Mucosa of gallbladder (tissue), 1 donor: ENCODE measurements around the gene ADAMTS8. TPM values are rescaled to one million over a fixed set of nuclear protein-coding genes. Genes with fewer than 3 reads are reported as not detected.
A peak's percentile ranks its signal among the peaks of the same experiment; 100 is the strongest.

Experiments used
- DNase-seq: peaks from one replicate; pipeline ENCODE4 v3.0.0-alpha.2; 2020; ENCODE audit warnings: low spot score
- total RNA-seq: library from RNA; stranded (reverse); gene quantifications from one replicate; pipeline ENCODE4 v1.2.1, GENCODE V29; 2021
- donor health status: DM: no; HTN: no; CAD: no.

The ADAMTS8 gene
- total RNA-seq, 1 donor from 2014 or later, result 14.1 TPM

- DNase-seq, result peak; percentile 39
These were observed 9.7 kb downstream of the ADAMTS8 start for GRCh38 chr11:130418756-130419155.

DNA sequence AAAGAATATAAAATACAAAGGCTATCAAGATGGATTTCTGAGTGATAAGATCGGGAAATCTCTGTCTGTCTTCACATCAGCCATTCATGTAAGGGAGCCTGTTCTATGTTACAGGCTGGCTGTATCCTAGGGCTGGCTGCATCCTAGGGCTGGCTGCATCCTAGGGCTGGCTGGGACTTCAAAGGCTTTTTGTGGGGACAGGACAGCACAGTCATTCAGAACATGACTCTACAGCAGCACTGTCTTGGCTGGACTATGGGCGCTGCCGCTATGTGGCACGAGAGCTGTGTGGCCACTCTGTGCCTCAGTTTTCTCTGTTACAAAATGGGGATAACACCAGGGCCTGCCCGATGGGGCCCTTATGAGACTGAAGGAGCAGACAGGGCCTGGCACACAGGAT is 10.2 kb downstream of the ADAMTS8 start:
- no peak for DNase-seq

GRCh38 chr11:130416906-130417305 is 11.5 kb downstream of the ADAMTS8 start:
- no peak for DNase-seq

DNA sequence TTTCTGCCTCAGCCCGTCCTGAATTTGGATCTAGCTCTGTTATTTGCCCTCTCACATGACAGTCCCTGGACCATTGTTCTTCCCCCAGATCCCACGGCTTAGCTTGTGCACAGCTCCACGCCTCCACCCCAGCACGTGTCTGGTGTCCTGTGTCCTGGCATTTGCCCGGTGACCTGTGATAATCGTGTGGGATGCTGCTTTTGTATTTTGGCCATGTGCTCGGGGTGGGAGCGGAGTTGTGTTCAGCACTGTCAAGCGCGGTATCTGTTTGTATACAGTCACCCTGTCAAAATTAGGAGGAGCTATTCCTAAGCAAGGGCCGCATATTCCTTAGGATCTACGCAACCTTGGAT is 11.9 kb downstream of the ADAMTS8 start:
- DNase-seq, result no peak

DNA sequence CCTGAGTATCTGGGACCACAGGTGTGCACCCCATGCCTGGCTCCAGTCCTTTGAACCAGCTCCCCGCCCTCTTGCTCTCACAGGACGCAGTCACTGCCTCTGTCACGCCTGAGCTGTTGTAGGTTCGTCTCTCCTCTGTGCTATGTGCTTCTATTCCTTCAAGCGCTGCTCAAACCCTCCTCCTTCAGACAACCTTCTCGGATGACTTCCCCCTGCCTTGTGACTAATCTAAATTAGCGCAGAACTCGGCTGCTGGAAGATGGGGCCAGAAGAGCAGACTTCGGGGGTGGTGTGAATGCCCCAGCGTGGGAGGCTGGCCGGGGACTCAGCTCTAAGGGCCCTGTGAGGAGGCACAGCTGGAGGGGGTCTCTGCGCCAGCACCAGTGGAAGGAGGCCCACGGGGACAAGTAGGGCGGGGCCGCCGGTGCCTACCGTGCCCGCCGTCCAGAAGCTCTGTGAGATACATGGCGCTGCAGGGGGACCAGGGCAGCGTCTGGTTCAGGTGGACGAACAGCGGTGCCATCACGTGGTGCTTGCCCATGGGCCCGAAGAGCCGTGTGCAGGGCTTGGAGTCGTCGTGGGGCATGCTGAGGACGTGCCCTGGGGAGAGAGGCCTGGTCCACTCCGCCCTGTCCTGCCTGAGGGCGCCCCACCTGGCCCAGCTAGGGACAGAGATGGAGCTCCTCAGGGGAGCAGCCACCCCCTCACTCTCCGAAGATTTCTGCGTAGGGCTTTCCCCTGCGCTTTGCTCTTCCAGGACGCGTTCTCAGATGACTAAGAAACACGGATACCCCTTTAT is 12.5 kb downstream of the ADAMTS8 start:
- no peak for DNase-seq

DNA sequence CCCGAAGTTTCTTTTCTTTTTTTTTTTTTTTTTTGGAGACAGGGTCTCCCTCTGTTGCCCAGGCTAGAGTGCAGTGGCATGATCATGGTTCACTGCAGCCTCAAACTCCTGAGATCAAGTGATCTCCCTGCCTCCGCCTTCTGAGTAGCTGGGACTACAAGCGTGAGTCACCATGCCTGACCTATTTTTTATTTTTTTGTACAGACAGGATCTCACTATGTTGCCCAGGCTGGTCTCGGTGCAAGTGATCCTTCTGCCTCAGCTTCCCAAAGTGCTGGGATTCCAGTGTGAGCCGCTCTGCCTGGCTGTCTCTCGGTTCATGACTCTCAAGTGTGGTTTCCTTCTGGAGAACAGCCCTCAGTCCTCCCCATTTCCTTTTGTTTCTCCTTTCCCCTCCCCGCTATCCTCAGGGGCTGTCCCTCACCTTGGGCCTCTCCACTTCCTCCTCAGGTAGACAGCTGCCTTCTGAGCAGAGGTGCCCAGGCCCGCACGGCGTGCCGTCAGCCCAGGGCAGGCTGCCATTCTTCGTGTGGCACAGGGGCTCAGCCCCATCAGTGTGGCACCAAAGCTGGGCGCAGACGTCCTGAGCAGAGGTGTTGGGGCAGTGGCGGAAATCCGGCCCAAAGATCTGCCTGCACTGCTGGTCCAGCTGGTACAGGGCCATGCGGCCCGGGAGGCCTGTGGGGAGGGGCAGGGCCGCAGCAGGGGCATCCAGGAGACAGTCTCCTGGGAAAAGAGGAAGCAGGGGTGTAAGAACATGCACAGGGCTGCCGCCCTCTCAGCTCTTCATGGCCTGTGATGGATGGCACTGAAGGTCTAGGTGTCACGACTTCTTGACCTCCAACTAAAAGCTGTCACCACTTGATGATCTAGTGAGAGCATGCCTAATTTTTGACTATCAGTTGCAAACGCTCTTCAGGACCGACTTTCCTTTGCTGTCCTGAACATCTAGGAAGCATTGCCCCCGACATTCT is 14.0 kb downstream of the ADAMTS8 start:
- no peak for DNase-seq

GRCh38 chr11:130413405-130414106 is 14.9 kb downstream of the ADAMTS8 start:
- DNase-seq, result no peak

DNA sequence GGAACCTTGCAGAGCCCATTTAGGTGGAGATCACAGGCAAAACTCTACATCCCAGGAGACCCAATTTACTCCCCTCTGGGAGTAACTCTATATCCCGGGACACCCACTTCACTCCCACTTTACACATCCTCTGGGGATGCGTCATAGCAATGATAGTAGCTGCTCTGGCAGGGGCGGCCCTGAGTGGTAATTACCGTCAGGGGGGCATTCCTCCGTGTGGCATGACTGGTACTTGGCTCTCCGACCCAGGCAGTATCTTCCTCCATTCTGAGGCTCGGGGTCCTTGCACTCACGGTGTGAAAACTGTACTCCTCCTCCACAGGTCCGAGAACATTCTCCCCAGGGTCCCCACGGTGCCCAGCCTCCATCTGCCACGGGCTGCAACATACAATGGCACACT is 17.2 kb downstream of the ADAMTS8 start:
- DNase-seq, result no peak

DNA sequence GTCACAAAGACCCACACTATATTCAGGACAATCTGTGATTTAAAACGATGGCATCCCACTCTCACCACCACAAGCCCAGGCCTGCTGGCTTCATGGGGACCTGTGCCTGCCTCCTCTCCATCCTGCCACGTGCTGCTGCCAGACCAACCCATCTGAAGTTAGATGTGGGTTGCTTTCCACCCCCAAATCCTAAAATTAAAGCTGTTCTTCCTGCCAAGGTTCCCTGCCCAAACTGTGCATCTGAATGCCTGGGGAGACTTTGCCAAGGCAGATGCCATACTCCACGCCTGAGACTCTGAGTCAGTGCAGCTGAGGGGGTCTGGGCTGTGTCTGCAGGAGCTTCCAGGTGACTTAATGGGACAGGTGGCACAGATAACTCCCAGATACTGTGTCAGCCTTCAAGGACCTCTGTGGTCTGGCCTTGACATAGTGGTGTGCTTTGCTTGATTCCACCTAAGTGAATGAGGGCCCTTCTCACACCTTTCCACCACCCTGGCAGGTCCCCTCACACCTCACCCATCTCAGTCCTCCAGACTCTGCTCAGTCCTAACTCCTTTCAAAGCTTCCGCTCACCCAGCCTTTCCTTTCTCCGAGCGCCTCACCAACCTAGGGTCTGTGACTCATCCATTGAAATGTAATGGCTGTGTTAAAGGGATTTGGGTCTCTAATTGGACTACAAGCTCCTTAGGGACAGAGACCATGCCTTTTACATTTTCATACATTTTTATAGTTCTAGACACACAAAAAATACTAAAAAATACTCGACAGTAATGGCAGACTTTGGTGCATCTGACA is 18.6 kb downstream of the ADAMTS8 start:
- DNase-seq, result no peak

- no peak for DNase-seq
These were observed 19.5 kb downstream of the ADAMTS8 start for GRCh38 chr11:130408901-130409300.

GRCh38 chr11:130408401-130408890 is 20.0 kb downstream of the ADAMTS8 start:
- no peak for DNase-seq

GRCh38 chr11:130407978-130408377 is 20.4 kb downstream of the ADAMTS8 start:
- DNase-seq, result no peak

DNA sequence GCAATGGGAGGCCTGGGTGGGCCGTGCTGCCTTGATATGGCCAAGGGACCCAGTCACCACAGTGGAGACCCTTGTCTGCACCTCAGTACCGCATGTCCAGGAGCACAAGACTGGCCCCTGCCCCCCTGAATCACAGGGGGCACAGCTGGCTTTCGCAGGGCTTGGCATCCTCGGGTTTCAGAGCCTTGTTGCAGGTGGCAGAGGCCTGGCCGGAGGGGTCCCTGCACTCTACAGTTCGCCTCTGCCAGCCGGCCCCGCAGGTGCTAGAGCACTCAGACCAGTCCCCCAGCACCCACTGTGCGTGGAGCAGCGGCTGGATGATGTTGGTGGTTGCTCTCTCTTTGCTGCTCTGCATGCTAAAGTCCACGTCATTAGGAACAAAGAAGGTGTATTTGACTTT is 23.0 kb downstream of the ADAMTS8 start:
- DNase-seq, result no peak

GRCh38 chr11:130404727-130405126 is 23.7 kb downstream of the ADAMTS8 start:
- no peak for DNase-seq

DNA sequence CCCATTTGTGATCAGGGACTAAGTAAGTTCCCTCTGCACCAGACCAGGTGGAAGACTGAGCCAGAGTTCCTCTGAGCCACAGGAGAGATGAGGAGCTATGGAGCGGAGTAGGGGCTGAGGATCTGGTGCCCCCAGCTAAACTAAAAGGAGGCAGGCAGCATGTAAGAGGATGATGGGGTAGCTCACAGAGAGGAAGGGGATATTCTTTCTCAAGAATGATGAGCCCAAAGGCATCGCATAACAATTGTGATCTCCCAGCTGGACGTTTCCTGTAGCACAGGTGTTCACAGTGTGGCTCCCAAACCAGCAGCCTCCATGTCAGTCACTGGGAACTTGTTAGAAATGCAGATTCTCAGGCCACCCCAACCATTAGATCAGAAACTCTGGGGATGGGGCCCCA is 24.4 kb downstream of the ADAMTS8 start:
- no peak for DNase-seq

- DNase-seq, result peak; percentile 70
These were observed 25.1 kb downstream of the ADAMTS8 start for GRCh38 chr11:130403271-130403804.

- DNase-seq, result no peak
These were observed 25.8 kb downstream of the ADAMTS8 start for GRCh38 chr11:130402570-130402969.

DNA sequence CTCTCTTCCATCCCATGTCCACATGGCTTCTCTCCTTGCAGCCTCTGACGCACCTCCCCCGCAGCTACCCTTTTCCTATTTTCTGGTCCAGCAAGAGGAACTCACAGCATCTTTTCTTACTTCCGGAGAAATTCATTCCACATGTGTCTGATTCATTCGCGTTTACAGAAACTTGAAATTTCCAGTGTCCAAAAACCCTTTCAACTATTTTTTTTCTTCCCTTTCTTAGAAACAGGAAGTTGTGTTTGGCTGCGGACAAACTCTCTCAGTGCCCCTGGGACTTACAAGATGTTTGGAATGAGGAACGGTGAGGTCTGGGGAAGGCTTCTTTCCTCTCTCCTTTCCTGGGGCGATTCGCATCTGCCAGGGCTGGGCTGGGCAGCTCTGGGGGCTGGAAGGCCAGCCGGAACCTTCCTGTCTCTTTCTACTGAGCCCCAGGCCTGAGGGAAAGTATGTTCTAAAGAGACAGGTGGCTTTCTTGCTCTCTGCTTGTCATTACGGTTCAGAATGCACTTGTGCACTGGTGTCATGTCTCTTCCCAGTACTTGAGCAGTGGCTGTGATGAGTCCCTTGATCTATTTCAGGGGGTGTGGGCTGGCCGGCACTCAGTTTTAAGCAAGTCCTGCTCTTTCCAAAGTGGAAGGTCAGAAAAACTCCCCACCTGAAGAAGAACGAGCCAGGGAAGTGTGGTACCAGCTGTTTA is 27.5 kb downstream of the ADAMTS8 start:
- no peak for DNase-seq

DNA sequence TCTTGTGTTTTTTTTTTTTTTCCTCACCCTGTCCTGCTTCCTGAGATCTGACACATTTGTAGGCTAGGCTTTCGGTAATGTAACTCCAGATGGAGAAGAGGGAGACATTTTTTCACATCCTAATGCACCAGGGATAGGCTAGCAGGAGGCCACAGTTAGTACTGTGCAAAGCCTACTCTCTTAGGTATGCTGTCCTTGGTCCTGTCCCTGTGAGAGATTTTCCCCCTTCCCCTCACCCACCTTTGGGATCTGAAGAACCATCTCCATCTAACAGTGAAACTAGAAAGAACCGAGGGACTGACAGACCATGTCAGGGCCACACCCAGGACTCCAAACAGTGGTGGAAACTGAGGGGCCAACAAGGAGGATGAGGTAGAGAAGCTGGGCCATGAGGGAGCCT is 29.2 kb downstream of the ADAMTS8 start:
- DNase-seq, result no peak

- no peak for DNase-seq
These were observed 30.6 kb downstream of the ADAMTS8 start for GRCh38 chr11:130397780-130398179.
